HT1080 (cell line): ENCODE data around the gene RBM22. TPM values are rescaled to one million over a fixed set of nuclear protein-coding genes. Genes with fewer than 3 reads are reported as not detected.

Experiments used
- DNase-seq: peaks from one replicate; pipeline ENCODE4 v3.0.0-alpha.2; 2015; ENCODE audit warnings: low read depth
- total RNA-seq: library from RNA; depleted of rRNA; stranded (reverse); fragments of >200 nt; shearing (Covaris generic); gene quantifications from 2 replicates; pipeline ENCODE4 v1.2.3, GENCODE V29; 2014

The RBM22 gene
- total RNA-seq, 1 experiment from 2014 or later: 48.1 TPM

DNA sequence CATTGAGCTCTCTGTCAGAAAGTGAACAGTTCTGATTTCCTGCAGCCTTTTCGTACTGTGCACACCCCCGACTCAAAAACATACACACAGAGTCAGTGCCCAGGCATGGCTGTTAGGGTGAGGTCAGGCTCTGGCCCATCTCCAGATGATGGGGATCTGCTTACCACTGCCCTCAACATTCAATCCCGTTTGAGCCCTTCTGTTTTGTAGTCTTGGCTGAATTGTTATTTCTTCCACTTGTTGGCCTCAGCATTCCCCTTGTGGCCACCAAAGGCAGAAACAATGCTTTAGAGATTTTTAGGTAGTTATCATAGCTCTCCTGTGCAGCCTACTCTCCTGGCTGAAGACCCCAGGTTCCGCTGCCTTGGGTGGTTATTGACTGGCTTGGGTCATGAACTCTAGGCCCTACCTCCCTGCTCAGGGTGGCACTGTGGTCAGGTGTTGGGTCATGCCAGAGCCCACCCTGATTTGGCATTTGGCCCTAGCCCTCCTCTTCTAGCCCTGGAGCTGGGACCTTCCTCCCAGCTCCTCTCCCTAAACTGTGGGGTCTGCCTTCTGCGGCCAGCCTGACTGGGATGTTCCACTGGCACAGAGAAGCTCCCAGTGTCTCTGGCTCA lies 47.6 kb downstream of the RBM22 start:
- DNase-seq: no peak

GRCh38 chr5:150651924-150652671 lies 48.8 kb downstream of the RBM22 start:
- DNase-seq: no peak

- DNase-seq: no peak
Measured at GRCh38 chr5:150651382-150651781, 49.5 kb downstream of the RBM22 start.

DNA sequence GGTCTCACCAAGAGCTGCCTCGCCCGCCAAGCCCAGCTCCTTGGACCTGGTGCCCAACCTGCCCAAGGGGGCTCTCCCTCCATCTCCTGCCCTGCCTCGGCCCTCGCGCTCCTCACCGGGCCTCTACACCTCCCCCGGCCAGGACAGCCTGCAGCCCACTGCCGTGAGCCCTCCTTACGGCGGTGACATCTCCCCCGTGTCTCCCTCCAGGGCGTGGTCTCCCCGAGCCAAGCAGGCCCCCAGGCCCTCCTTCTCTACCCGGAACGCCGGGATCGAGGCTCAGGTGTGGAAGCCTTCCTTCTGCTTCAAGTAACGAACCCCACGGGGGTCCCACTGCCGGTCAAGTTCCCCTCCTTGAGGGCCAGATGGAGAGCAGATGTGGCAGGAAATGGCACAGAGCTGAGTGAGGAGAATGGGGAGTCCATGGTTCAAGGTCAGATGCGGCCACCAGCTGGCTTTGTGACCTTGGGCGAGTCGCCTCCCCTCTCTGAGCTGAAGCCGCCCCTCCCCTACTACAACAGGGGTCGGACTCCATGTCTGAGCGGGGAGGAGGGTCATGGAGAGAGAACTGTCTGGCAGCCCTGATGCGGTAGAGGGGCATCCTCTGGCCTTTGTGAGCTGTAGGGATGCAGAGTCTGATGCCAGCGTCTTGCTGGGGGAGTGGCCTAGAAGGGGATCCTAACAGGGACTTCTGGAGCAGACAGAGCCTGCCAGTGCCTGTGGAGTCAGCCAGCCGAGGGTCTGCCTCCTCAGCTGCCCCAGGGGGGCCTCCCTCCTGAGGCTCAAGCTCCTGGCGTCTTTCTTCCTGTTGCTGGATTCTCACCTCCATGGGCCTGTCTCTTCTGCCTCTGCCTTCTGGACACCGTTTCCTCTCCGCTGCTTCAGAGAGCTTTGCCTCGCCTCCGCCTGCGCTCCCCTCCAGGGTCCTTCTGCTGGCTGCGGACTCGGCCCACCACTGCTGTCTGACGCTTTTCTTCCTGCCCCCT lies 50.5 kb downstream of the RBM22 start:
- no peak for DNase-seq

GRCh38 chr5:150649108-150650020 lies 51.5 kb downstream of the RBM22 start:
- DNase-seq: no peak

DNA sequence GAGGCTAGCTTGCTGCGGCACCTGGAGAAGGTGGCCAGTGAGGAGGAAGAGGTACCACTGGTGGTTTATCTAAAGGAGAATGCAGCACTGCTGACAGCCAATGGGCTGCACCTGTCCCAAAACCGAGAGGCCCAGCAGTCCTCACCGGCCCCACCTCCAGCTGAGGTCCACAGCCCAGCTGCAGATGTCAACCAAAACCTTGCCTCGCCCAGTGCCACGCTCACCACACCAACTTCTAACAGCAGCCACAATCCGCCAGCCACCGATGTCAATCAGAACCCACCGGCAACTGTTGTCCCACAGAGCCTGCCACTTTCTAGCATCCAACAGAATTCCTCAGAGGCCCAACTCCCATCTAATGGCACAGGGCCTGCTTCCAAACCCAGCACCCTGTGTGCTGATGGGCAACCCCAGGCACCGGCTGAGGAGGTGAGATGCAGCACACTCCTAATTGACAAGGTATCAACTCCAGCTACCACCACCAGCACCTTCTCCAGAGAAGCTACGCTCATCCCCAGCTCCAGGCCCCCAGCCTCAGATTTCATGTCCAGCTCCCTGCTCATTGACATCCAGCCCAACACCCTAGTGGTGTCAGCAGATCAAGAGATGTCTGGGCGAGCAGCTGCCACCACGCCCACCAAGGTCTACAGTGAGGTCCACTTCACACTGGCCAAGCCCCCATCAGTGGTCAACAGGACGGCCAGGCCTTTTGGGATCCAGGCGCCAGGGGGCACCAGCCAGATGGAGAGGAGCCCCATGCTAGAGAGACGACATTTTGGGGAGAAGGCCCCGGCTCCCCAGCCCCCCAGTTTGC lies 52.4 kb downstream of the RBM22 start:
- no peak for DNase-seq

DNA sequence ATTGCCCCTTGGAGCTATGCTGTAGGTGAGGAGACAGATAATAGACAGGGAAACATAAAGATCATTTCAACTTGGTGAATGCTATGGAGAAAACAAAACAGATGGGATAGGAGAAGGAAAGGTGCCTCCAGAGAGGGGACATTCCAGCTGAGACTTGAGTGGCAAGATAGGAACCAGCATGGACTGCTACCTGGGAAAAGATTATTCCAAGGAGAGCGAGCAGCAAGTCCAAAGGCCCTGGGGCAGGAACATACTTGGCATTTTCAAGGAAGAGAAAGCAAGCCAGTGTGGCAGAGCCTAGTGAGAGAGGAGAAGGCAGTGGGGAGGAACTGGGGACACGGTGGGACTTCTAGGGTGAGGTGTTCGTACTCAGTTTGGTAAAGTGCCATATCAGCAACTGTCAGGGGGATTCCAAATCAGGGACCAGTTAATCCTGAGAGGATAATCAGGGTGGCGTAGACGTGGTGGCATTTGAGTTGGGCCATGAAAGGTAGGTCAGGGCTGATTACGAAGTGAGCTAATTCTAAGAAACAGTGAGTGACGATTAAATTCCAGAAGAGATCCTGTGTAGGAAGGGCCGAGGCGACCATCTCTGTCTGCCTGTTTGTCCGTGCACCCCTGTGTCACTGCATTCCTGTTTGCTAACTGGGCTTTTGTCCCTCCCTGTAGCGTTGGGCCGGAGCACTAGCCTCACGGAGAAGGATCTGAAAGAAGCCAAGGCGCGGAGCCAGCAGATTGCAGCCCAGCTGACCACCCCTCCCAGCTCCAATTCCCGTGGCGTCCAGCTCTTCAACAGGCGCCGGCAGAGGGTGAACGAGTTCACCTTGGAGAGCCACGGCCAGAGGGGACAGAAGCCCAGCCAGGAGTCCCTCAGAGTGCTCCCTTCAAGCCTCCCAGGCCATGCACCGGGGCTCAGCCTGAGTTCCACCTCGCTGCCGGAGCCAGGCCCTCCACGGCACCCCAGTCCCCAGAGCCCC lies 53.3 kb downstream of the RBM22 start:
- DNase-seq: no peak

DNA sequence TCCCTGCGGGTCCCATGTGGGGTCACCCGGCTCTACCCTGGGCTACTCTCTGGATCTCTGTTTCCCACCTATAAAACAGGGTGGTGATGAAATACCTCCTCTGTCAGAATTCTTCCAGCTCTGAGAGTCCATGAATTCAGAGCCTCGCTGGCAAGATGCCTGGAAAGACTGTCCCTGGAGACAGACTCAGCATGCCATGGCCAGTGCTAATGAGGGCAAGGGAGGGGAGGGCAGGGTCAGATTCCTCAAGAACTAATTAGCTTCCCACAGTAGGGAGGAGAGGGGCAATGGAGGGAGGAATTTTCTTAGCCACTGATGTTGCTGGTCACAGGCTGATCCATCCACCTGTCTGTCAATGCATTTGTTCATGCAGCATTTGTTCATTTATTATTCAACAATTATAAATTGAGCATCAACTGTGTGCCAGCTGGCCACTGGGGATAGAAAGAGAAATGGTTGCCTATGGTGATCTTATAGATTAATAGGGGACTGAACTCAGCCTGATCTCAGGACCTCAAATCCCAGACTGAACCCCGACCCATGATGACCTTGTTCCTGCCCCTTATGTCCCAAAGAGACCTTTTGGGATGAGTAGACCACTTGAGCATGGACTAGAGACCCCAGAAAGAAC lies 55.7 kb downstream of the RBM22 start:
- DNase-seq: peak; percentile 29

DNA sequence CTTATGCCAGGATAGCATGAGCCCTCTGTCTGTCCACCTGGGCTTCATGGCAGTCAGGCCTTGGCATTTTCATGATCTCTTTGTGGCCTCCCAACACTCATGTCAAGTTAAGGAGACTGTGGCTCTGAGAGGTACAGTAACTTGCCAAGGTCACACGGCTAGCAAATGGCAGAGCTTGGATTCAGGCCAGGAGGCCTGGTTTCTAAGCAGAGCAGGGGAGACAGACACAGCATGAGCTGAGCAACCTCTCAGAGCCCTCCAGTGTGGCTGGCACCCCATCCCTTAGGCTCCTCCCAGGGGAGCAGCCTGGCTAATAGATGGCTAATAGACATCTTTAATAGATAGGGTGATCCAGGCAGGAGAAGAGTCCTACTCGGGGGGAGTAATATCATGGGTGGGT lies 56.3 kb downstream of the RBM22 start:
- no peak for DNase-seq

DNA sequence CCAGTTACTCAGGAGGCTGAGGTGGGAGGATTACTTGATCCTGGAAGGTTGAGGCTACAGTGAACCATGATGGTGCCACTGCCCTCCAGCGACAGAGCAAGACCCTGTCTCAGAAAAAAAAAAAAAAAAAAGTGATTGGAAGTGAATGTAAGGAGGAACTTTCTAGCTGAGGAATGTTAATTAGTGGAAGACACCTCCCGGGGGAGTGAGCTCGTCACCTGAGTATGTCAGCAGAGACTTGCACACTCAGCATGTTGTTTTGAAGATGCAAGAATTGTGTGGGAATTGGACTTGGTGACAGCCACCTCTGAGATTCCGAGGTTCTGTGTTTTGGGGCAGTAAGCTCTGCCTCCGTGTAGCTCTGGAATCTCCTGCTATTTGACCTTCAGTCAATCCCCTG lies 56.8 kb downstream of the RBM22 start:
- DNase-seq: no peak

GRCh38 chr5:150642991-150643710 lies 57.7 kb downstream of the RBM22 start:
- no peak for DNase-seq

- peak; percentile 89 for DNase-seq
Measured at GRCh38 chr5:150642567-150642927, 58.3 kb downstream of the RBM22 start.

DNA sequence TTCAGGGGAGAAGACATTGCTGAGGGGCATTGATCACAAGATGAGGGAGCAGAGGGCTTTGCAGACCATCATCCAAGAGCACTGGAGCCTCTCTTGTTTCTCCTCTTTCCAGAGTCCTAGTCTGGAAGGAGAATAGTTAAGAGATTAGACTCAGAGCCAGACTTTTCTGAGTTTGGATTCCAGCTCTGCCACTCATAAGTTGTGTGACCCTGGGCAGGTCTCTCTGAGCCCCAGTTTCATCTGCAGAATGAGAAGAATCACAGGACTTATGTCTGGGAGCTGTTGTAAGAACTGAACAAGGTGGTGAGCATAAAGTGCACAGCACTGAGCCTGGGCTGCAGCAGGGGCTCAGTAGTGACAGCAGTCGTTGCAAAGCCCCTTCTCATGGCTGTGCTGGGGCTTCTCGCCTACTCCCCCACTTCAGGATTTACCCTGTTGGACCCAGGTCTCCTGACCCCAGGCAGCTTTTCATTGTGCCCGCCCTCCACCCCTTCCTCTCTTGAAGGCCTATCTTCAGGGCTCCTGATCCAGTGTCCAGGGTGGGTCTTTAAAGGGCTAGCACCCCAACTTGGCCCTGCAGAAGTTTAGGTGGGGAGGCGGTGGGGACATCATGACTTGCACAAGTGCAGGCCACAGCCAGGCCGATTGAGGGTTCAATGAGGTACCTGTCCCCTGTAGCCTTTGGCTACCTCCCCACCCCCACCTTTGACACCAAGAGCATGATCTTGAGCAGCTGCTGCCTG lies 58.9 kb downstream of the RBM22 start:
- no peak for DNase-seq

DNA sequence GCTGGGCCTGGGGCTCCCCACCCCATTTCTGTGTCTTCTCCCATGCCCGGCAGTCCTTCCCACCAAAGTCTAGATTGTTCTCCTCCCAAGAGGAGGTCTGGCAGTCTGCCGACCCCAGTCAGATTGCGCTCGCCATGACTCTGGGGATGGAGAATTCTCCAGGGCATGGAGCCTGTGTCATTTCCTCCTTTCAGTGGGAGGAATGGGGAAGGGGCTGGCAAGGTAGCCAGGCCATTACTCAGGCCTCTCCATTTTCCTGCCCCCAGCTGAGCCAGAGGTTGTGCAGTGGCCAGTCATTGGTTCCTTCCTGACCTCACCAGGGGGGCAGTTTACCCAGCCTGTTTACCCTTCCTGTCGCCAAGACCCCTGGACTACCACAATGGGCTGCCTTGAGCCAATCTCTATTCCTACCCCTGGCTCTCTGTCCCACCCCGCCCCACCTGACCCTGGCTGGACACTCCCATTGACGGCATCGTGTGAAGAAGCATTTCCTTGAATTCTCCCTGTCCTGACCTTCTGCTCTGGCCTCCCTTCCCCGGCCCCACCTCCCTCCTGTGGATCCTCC lies 59.8 kb downstream of the RBM22 start:
- DNase-seq: peak; percentile 84
